Activated naive CD8-positive, alpha-beta T cell treated with anti-CD3 and anti-CD28 coated beads, Interleukin-2, amount 50 U/mL, for 16 hours (primary cell): ENCODE measurements around the gene E2F1.

Experiments
- DNase-seq: peaks from one replicate; pipeline ENCODE4 v3.0.0-alpha.2; 2020; ENCODE audit warnings: low read depth, low spot score

E2F1 gene, protein sequence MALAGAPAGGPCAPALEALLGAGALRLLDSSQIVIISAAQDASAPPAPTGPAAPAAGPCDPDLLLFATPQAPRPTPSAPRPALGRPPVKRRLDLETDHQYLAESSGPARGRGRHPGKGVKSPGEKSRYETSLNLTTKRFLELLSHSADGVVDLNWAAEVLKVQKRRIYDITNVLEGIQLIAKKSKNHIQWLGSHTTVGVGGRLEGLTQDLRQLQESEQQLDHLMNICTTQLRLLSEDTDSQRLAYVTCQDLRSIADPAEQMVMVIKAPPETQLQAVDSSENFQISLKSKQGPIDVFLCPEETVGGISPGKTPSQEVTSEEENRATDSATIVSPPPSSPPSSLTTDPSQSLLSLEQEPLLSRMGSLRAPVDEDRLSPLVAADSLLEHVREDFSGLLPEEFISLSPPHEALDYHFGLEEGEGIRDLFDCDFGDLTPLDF

DNA sequence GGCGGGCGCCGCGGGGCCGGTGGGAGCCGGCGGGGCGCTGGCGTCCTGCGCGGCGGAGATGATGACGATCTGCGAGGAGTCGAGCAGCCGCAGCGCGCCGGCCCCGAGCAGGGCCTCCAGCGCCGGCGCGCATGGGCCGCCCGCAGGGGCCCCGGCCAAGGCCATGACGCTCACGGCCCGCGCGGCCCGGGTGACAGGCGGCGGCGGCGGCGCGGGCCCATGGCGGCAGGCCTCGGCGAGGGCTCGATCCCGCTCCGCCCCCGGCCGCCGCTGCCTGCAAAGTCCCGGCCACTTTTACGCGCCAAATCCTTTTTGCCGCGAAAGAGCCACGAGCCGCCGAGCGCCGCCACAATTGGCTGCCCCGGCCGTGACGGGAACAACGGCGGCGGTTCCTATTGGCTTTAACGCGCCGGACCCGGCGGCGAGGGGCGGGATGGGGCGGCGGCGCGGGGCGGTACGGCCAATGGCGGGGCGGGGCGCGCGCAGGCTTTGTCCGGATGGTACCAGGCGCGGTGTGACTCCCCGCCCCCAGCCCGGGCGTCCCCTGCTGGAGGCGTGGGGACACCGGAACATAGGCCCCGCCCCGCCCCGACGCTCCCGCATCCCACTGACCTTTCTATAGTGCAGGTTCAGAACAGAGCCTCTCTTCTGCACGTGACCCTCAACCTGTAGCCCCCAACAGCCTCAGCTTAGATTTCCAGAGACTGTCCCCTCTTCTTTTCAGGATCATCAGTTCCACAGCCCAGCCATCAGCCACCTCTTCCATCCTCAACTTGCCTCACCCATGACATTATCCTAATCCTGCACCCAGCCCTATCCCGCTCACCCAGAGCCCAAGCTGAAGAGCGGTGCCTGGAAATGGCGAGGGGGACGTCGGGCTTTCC, at the start of gene E2F1:
TSS of gene E2F1 (minus strand) at position 286 of the 884 bp plus-strand sequence. CDS start at position 165, 121 bp downstream.
- DNase-seq, result peak; percentile 87

DNA sequence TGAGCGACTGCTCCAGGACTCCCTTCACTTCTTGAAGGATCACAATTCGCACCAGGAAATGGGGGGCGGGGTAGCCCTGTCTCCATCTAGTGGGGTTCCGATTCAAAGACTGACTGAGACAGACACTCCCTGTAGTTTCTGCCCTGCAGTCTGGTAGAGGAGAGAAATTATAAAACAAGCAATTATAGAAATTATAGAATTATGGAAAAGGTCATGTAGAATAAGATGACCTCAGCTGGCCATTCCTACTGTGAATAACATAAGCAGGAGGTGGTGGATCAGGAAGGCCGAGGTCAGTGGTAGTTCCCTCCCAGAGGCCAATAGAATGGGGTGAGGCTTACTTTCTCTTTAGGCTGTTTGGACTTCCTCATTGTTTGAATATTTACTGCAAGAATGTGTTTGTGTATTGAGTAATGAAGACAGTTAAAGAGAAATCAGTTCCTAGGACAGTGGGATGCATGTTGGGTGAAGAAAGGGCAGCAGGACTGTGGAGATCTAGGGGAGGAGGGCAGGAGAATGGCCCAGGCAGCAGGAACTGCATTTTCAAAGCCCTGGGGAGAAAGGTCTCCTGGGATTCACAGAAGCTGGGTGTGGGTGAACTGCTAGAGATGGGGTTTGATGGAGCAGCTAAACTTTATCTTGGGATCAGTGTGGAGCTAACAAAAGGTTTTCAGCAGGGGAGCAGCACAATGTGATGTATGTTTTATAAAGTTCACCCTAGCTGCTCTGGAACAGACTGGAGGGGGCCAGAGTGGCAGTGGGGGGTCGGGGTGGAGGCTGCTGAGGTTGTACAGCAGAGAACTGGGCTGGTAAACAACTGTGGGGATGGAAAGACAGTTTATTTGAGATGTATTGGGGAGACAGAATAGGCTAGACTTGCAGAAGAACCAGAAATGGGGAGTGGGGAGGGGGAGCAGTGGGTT, 47.7 kb upstream of the E2F1 start:
- no peak for DNase-seq

DNA sequence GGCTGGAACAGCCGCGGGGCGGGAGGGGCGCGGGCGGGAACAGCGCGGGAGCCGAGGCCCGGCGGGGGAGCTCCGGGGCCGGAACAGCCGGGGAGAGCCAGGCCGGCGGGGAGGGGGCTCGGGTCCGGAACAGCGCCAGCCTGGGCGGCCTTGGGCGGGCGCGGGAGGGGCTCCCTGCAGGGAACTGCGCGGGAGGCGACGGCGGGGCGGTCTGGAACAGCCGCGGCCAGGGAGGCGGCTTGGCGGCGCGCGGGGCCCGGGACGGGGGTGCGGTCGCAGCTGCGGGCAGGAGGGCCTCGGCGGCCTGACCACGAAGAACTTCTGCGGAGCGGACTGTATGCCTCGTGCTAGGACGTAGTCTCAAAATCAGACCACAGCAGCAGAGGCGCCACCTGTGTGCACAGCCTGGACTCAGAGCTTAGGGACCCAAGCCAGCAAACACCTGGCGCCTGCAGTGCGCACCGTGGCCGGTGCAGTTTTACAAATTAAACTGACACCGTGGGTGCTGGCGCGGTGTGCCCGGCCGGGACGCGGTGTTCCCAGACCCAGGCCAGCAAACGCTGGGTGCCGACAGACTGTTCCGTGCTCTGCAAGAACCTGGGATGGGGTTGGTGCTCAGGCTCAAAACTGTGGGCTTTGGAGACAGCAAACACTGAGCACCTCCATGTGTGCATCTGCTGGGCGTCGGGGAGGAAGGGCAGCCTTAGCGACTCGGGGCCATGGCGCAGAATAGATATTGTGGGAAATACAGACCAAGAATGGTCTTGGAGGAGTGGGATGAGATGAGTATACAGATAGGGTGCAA, 46.2 kb upstream of the E2F1 start:
- peak; percentile 49 for DNase-seq

DNA sequence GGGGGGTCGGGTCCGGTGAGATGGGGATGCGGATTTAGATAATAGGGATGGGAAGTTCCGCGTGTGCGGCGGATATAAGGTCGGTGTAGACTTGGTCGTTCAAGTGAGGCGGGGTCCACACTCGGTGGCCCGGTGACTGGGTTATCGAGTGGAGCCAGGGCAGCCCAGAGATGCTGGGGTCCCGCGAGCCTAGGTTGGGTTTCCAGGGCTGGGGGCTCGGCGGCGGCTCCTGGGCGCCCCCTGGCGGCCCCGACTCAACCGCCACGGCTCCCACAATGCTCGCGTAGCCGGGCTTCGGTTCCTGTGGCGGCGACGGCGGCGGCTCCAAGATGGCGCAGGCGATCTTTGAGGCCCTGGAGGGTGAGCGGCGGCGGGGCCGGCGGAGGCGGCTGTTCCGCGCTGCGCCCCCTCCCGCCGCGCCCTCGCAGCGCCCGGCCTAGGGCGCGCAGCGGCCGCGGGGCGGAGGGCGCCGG, 45.5 kb upstream of the E2F1 start, which contains the start of gene ZNF341:
TSS of gene ZNF341 (plus strand) at position 304 of the 473 bp plus-strand sequence. CDS start at position 330, 26 bp downstream.
- peak; percentile 72 for DNase-seq

DNA sequence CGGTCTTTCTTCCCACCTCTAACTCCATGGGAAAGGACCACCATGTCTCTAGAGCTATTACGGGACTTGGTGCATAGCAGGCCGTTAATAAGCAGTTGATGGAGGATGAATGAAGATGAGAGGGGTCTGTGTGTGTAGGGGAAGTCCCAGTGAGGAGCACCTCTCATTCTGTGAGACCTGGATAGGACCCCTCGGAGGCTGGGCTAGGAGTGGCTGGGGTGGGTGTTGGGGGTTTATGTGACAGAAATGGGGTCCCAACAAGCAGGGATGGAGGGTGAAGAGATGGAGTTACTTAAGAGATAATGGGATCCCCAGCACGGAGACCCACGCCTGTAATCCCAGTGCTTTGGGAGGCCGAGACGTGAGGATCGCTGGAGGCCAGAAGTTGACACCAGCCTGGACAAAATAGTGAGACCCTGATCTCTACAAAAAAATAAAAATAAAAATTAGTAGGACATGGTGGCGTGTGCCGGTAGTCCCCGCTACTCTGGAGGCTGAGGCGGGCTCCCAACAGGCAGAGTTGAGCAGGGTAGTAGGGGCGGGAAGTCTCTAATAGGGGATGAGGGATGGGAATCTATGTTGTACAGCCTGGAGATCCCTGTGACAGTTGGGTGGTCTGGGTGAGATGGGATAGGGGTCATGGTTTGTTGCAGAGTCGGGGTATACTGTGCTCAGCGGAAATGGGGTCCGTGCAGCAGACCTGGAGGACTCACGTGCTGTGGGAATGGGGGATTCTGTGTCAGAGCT, 44.9 kb upstream of the E2F1 start:
- DNase-seq, result no peak

DNA sequence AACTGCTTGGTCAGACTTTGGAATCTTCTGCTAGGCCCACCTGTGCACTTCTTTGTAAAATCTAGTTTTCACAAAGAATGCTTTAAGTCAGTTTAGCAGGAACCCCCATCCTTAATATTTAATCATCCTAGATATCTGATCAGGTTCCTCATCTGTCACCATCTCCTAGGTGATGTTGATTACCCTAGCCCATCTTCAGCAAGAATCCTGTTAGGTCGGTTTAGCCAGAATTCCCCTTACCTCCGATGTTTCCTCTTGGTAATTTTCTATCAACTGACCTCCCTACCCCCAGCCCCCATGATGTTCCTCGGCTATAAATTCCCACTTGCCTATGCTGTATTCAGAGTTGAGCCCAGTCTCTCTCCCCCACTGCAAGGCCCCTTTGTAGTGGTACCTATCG, 42.9 kb upstream of the E2F1 start:
- no peak for DNase-seq

DNA sequence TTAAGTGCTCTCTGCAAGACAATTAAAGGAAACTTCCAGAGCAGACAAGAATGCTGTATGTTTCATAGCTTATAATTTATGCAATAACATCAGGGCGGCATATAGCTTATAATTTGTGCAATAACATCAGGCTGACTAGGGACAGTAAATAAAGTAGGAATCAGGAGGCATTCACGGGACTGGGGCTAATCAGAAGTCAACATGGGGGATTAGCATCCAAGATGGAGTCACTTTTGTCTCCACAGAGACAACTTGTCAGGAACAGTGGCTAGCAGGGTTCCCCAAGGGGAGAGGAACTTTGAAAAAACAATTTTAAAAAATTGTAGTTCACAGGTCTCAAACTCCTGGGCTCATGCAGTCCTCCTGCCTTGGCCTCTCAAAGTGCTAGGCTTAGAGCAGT, 42.3 kb upstream of the E2F1 start:
- DNase-seq, result no peak

DNA sequence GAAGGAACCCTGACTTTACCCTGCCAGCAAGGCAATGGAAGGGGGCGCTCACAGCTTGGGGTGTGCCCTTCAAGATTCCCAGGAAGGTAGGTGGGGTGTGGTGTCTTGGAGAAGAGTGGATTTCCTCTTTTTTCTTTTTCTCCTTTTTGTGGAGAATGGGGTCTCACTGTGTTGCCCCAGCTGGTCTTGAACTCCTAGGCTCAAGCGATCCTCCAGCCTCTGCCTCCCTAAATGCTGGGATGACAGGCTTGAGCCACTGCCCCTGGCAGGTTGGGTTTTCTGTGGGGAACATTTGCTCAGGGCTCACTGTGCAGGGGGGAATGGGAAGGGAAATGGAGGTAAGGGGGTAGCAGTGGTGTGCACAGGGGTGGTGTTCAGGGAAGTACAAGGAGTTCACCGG, 41.6 kb upstream of the E2F1 start:
- no peak for DNase-seq

DNA sequence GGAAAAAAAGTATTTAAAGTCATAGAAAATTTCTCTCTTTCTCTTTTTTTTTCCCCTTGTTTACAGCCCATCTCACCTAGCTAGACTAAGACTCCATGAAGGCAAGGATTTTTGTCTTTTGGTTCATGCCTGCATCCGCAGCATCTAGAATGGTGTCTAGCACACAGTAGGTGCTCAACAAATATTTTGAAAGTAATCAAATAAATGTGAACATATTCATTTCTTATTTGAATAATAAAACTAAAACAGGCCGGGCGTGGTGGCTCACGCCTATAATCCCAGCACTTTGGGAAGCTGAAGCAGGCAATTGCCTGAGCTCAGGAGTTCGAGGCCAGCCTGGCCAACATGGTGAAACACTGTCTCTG, 40.9 kb upstream of the E2F1 start:
- no peak for DNase-seq

DNA sequence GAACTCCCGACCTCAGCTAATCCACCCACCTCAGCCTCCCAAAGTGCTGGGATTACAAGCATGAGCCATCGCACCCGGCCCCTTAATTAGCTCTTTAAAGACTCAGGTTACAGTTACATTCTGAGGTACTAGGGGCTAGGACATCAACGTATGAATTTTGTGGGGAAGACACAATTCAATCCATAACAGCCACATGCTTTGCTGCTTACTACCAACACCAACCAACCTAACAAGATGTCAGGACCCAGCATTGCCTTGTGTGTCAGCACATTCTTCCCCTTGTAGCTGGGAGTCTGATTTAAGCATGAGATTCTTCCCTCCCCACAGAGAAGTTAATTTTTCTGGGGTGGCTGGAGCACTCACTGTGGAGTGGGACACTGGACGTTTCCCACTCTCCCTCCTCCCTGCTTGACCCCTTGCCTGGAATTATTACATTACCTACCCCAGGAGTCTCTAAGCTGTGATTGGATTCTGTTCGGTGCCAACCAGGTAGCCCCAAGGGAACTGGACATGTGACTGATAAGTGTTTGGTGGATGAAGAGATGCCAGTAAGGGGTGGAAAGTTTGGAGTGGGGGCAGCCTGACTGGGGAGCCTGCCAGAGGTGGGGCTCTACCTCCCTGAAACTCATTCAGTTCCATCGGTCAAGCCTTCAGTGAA, 39.6 kb upstream of the E2F1 start:
- DNase-seq, result no peak

DNA sequence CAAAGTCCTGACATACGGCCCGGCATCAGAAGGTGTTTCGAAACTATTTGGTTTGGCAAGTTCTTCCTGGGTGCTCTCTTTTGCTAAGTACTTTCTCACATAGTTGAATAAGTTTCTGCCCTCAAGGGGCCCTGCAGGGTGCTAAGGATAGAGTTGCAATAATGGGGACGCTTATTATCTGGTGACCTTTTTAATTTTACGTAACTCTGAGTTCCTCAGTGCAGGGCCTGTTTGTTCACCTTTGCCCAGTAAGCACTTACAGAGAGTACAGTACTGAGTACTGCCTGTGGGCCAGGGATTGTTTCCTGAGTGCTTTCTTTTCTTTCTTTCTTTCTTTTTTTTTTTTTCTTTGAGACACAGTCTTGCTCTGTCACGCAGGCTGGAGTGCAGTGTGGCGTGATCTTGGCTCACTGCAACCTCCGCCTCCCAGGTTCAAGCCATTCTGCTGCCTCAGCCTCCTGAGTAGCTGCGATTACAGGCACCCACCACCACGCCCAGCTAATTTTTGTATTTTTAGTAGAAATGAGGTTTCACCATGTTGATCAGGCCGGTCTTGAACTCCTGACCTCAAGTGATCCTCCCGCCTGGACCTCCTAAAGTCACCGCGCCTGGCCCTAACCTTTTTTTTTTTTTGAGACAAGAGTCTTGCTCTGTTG, 38.4 kb upstream of the E2F1 start:
- DNase-seq, result no peak

DNA sequence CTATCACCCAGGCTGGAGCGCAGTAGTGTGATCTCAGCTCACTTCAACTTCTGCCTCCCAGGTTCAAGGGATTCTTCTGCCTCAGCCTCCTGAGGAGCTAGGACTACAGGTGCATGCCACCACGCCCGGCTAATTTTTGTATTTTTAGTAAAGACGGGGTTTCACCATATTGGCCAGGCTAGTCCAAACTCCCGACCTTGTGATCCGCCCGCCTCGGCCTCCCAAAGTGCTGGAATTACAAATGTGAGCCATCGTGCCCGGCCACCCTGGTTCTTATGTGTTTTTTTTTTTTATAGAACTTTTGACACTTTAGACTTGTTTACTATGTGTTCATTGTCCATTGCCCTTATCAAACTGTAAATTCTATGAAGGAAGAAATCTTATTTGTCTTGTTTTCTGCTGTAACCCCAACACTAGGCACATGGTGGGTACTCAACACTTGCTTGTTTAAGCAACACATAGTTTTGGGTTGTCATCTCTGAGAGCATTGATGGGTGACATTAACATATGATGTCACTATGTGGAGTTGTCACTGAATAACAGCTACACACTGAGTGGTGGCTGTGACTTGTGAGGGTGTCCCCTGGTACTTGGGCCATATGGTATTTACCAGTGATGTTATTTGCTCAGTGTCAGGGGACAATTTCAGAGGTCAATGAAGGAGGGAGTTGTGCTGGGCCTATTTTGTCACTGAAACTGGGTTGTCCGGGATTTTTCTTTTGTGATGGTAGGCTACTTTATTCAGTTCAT, 35.4 kb upstream of the E2F1 start:
- DNase-seq, result no peak

DNA sequence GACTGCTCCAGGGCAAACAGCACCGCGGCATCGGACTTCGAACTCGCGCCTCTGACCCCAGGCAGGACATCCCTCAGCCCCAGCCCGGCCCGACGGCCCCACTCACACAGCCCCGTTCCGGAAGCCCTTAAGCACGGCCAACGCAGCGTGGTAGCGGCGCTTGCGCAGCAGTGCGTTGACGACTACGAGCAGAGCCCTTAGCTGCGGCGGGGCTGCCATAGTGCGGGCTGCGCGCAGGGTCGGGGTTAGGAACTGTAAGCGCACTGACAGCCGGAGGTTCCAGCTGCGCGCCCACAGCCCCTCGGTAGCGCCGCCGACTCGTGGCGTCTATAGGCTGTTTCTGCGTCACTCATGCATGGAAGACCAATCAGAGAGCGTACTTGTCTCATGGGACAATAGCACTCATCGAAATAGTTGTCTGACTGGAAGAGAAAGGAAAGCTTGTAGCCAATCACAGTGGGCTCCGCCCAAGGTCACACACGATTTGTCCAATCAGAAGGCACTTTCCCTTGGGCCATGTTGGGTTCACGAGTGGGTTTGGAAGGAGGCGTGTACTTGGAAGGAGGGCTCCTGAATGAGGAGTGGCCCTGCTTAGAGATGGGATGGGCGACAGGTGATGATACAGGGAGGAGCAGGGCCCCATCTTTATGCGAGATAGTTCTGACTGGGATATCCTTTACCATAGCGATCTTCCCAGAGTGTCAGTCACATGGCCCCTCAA, 34.0 kb upstream of the E2F1 start, which contains the start of gene PXMP4:
TSS of gene PXMP4 (minus strand) at position 322 of the 721 bp plus-strand sequence. CDS start at position 219, 103 bp downstream.
- peak; percentile 64 for DNase-seq

DNA sequence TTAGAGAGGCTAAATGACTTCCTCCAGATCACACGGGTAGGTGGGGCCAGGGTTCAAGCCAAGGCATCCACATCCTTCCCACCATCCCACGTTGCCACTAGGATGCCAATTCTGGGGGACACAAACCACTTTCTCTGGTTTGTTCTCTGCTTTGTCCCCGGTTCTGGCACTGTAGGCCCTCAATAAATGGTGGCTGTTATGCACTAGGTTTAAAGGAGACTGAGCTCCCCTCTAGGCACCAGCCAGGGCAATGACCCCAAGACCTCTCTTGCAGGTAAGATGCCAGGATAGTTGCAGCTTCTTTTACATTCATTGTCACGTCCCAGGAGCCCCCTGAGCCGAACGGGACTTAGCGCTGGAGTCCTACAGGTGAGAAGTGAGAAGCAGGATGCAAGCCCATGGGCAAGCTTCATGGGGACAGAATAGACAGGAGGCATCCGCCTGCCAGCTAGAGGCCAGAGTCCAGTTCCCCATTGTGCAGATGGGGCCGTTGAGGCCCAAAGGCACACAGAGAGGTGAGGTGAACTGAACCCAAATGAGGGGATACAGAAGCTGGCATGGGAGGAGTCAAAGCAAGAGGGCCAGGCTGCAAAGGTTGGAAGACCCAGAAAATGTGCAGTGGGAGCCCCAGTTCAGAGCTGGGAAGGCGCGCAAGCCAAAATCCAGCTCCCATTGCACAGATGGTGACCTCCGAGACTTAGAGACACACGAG, 33.2 kb upstream of the E2F1 start:
- no peak for DNase-seq

DNA sequence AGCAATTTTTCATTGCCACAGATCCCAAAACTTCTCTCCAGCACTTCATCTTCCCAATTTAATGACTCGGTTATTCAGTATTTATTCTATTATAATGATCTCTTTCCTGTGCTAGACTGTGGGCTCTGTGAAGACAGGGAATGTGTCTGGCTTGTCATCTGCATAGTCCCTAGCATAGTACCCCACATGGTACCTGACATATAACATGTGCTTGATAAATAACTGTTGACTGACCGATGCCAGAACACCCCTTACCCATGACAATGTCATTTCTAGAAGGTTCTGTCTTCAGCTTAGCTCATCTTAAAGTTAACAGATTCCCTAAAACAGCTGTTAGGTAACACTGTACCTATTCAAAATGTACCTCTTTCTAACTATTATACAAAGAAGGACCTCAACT, 30.3 kb upstream of the E2F1 start:
- DNase-seq, result no peak

DNA sequence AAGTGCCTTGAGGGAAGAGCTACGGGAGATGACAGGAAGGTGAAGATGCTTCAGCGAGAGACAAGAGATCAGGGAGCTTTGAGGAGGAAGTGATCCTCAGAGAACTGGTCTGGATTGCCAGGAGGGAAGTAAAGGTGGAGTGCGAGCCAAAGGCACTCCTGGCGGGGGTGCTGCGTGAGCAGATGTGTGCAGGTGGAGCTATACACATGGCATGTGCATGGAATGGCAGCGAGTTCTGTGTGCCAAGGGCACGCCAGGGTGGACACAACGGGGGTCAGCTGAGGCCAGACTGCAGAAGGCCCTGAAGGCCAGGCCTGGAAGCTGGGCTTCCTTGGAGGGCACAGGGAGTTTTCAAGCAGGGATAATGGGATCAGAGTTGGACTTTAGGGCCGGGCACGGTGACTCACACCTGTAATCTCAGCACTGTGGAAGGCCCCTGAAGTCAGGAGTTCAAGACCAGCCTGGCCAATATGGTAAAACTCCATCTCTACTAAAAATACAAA, 27.7 kb upstream of the E2F1 start:
- DNase-seq, result no peak

DNA sequence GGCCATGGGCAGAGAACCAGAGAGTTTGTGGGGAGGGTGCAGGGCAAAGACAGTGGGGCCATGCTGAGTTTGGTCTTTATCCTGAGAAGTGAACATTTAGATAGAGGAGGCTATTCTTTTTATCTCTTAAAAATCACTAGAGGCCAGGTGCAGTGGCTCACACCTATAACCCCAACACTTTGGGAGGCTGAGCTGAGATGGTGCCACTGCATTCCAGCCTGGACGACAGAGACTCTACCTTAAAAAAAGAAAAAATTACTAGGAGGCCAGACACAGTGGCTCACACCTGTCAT, 25.2 kb upstream of the E2F1 start:
- no peak for DNase-seq
